Vagina (tissue), 2 donors: ENCODE results near the gene MRPL33. TPM values are rescaled to one million over a fixed set of nuclear protein-coding genes. Genes with fewer than 3 reads are reported as not detected.

Experiments
- DNase-seq, 2 donors: peaks; one replicate each; pipeline ENCODE4 v3.0.0-alpha.2; 2017; ENCODE audit errors: extremely low spot score in 2 of 2
- H3K27ac ChIP-seq: fragments of 200-600 bp; sonication (generic); one replicate; pipeline ENCODE4 v1.5.1; 2019
- H3K27me3 ChIP-seq: fragments of 200-600 bp; sonication (generic); one replicate; pipeline ENCODE4 v1.5.1; 2019
- H3K36me3 ChIP-seq, 2 donors: fragments of 200-600 bp; sonication (generic); one replicate each; pipeline ENCODE4 v1.5.1; 2017 to 2019
- H3K4me1 ChIP-seq: fragments of 200-600 bp; sonication (generic); one replicate; pipeline ENCODE4 v1.5.1; 2019
- H3K4me3 ChIP-seq, 2 donors: fragments of 200-600 bp; sonication (generic); 1 replicate in 1 of 2; 2 replicates in 1 of 2; pipeline ENCODE4 v1.5.1; 2016 to 2019
- H3K9me3 ChIP-seq: fragments of 200-600 bp; sonication (generic); one replicate; pipeline ENCODE4 v1.5.1; 2019
- CTCF ChIP-seq, 3 experiments: fragments of 450-650 bp in 2 of 3; fragments of 200-600 bp in 1 of 3; sonication (generic) in 1 of 3; IDR thresholded peaks; one replicate each; pipeline ENCODE4 v1.5.1; 2017 to 2019; ENCODE audit warnings: antibody characterized with exemption in 3 of 3, mild to moderate bottlenecking in 2 of 3, moderate library complexity in 2 of 3
- POLR2A ChIP-seq, 2 donors: fragments of 450-650 bp; IDR thresholded peaks; one replicate each; pipeline ENCODE4 v1.6.1; 2017; ENCODE audit warnings: antibody characterized with exemption in 2 of 2, mild to moderate bottlenecking in 2 of 2, moderate library complexity in 2 of 2
- POLR2AphosphoS5 ChIP-seq, 2 donors: sonication (generic); formaldehyde crosslinking; IDR thresholded peaks; one replicate each; pipeline ENCODE4 v1.9.0; 2017; ENCODE audit warnings: antibody characterized with exemption in 2 of 2, mild to moderate bottlenecking in 2 of 2, low read depth in 1 of 2; ENCODE audit not compliant: insufficient read depth in 1 of 2
- intact Hi-C: fragments of 100-400 bp; cut with DNase I; formaldehyde crosslinking; loops from one replicate; pipeline ENCODE4 v1.15.1; 2023
- total RNA-seq: library from RNA; depleted of rRNA; stranded (reverse); fragments of >200 nt; gene quantifications from one replicate; pipeline ENCODE4 v1.2.3, GENCODE V29; 2016

The MRPL33 gene
- total RNA-seq, 1 donor from 2014 or later: 87.7 TPM

GRCh38 chr2:27724905-27725701 is 46.4 kb upstream of the MRPL33 start:
- no peaks in the 10 kb centered on the region for H3K27me3 ChIP-seq
- TF ChIP-seq CTCF (IDR thresholded peaks at IDR 0.05) (no peak), POLR2AphosphoS5 (IDR thresholded peaks at IDR 0.05; ENCODE audit: insufficient read depth in 1 of 2, low read depth in 1 of 2) (no peak), POLR2A (IDR thresholded peaks at IDR 0.05) (no peak)
- no peak overlapping the region for H3K4me3 ChIP-seq
- DNase-seq: no peak
- peak overlapping the region; percentile 42 for H3K27ac ChIP-seq
- intact Hi-C loops: loop anchor here (5.0 kb wide), 1 partner anchor 667 kb away; the partner anchor contains the start of gene FOSL2
- H3K9me3 ChIP-seq: no peaks in the 10 kb centered on the region
- no peaks in the 10 kb centered on the region for H3K36me3 ChIP-seq
- peaks cover 20% of the 10 kb centered on the region for H3K4me1 ChIP-seq

- H3K4me1 ChIP-seq: peaks cover 31% of the 10 kb centered on the region
- DNase-seq: no peak
- no peaks in the 10 kb centered on the region for H3K36me3 ChIP-seq
- no peaks in the 10 kb centered on the region for H3K27me3 ChIP-seq
- H3K9me3 ChIP-seq: no peaks in the 10 kb centered on the region
- H3K27ac ChIP-seq: no peak overlapping the region
- intact Hi-C loops: no loop called here
- no peak overlapping the region for H3K4me3 ChIP-seq
- TF ChIP-seq POLR2A (IDR thresholded peaks at IDR 0.05) (no peak), CTCF (IDR thresholded peaks at IDR 0.05) (no peak), POLR2AphosphoS5 (IDR thresholded peaks at IDR 0.05; ENCODE audit: insufficient read depth in 1 of 2, low read depth in 1 of 2) (no peak)
Measured at GRCh38 chr2:27727257-27727656, 44.3 kb upstream of the MRPL33 start.

GRCh38 chr2:27728081-27728858 is 43.2 kb upstream of the MRPL33 start:
- H3K4me3 ChIP-seq: no peak overlapping the region
- no peak for DNase-seq
- H3K27ac ChIP-seq: peak overlapping the region; percentile 15
- peaks cover 31% of the 10 kb centered on the region for H3K4me1 ChIP-seq
- no peaks in the 10 kb centered on the region for H3K27me3 ChIP-seq
- intact Hi-C loops: no loop called here
- no peaks in the 10 kb centered on the region for H3K36me3 ChIP-seq
- no peaks in the 10 kb centered on the region for H3K9me3 ChIP-seq
- no peak for TF ChIP-seq POLR2A (IDR thresholded peaks at IDR 0.05)
- no peak for TF ChIP-seq POLR2AphosphoS5 (IDR thresholded peaks at IDR 0.05; ENCODE audit: insufficient read depth in 1 of 2, low read depth in 1 of 2)
- TF ChIP-seq CTCF (IDR thresholded peaks at IDR 0.05): no peak

GRCh38 chr2:27729198-27729597 is 42.3 kb upstream of the MRPL33 start:
- no peak for DNase-seq
- Histone ChIP-seq H3K9me3 (no peaks in the 10 kb centered on the region), H3K4me3 (no peak overlapping the region), H3K36me3 (no peaks in the 10 kb centered on the region), H3K27me3 (no peaks in the 10 kb centered on the region), H3K27ac (peak overlapping the region; percentile 15), H3K4me1 (peaks cover 22% of the 10 kb centered on the region)
- intact Hi-C loops: no loop called here
- TF ChIP-seq CTCF (IDR thresholded peaks at IDR 0.05) (no peak), POLR2AphosphoS5 (IDR thresholded peaks at IDR 0.05; ENCODE audit: insufficient read depth in 1 of 2, low read depth in 1 of 2) (no peak), POLR2A (IDR thresholded peaks at IDR 0.05) (no peak)
